ENCODE data around the gene NR6A1. TPM values are rescaled to one million over a fixed set of nuclear protein-coding genes. Genes with fewer than 3 reads are reported as not detected.

Gene NR6A1
- total RNA-seq, 2 donors from 2014 or later: 0.71 to 4.6 TPM

- Histone ChIP-seq H3K9me3 (no peaks in the 10 kb centered on the region), H3K27me3 (replicated peaks; ENCODE audit: insufficient read depth) (no peaks in the 10 kb centered on the region), H3K4me3 (no peak overlapping the region), H3K27ac (no peak overlapping the region), H3K4me1 (ENCODE audit: control insufficient read depth in 1 of 2, low read depth in 2 of 2) (no peaks in the 10 kb centered on the region), H3K36me3 (no peaks in the 10 kb centered on the region)
- ATAC-seq (ENCODE audit: insufficient number of reproducible peaks, low FRiP score, low read depth): no peak
- TF ChIP-seq CTCF (IDR thresholded peaks at IDR 0.05): no peak
- DNase-seq (ENCODE audit: low spot score): no peak
Observed at GRCh38 chr9:124478354-124478753, 292.8 kb downstream of the NR6A1 start.

- no peak for DNase-seq (ENCODE audit: low spot score)
- Histone ChIP-seq H3K27me3 (replicated peaks; ENCODE audit: insufficient read depth) (no peaks in the 10 kb centered on the region), H3K36me3 (no peaks in the 10 kb centered on the region), H3K4me3 (no peak overlapping the region), H3K27ac (no peak overlapping the region), H3K9me3 (no peaks in the 10 kb centered on the region), H3K4me1 (ENCODE audit: control insufficient read depth in 1 of 2, low read depth in 2 of 2) (no peaks in the 10 kb centered on the region)
- ATAC-seq (ENCODE audit: insufficient number of reproducible peaks, low FRiP score, low read depth): no peak
- no peak for TF ChIP-seq CTCF (IDR thresholded peaks at IDR 0.05)
Observed at GRCh38 chr9:124477648-124478285, 293.3 kb downstream of the NR6A1 start.

GRCh38 chr9:124477211-124477647, 293.9 kb downstream of the NR6A1 start:
- no peak for ATAC-seq (ENCODE audit: insufficient number of reproducible peaks, low FRiP score, low read depth)
- Histone ChIP-seq H3K27me3 (replicated peaks; ENCODE audit: insufficient read depth) (no peaks in the 10 kb centered on the region), H3K4me1 (ENCODE audit: control insufficient read depth in 1 of 2, low read depth in 2 of 2) (no peaks in the 10 kb centered on the region)

GRCh38 chr9:124475868-124476690, 295.0 kb downstream of the NR6A1 start:
- TF ChIP-seq CTCF (IDR thresholded peaks at IDR 0.05): no peak
- ATAC-seq (ENCODE audit: insufficient number of reproducible peaks, low FRiP score, low read depth): no peak
- no peak for DNase-seq (ENCODE audit: low spot score)
- H3K27me3 ChIP-seq (replicated peaks; ENCODE audit: insufficient read depth): no peaks in the 10 kb centered on the region
- no peak overlapping the region for H3K4me3 ChIP-seq
- H3K36me3 ChIP-seq: no peaks in the 10 kb centered on the region
- no peaks in the 10 kb centered on the region for H3K4me1 ChIP-seq (ENCODE audit: control insufficient read depth in 1 of 2, low read depth in 2 of 2)
- H3K27ac ChIP-seq: no peak overlapping the region
- H3K9me3 ChIP-seq: no peaks in the 10 kb centered on the region

More at GRCh38 chr9:124477211-124477647, 293.9 kb downstream of the NR6A1 start:
- no peaks in the 10 kb centered on the region for H3K36me3 ChIP-seq
- TF ChIP-seq CTCF (IDR thresholded peaks at IDR 0.05): no peak
- H3K27ac ChIP-seq: no peak overlapping the region
- DNase-seq (ENCODE audit: low spot score): no peak
- H3K4me3 ChIP-seq: no peak overlapping the region
- H3K9me3 ChIP-seq: no peaks in the 10 kb centered on the region

- no peaks in the 10 kb centered on the region for H3K4me1 ChIP-seq (ENCODE audit: control insufficient read depth in 1 of 2, low read depth in 2 of 2)
- no peaks in the 10 kb centered on the region for H3K36me3 ChIP-seq
- ATAC-seq (ENCODE audit: insufficient number of reproducible peaks, low FRiP score, low read depth) (no peak), DNase-seq (ENCODE audit: low spot score) (no peak)
- H3K27ac ChIP-seq: no peak overlapping the region
- no peak overlapping the region for H3K4me3 ChIP-seq
- no peaks in the 10 kb centered on the region for H3K27me3 ChIP-seq (replicated peaks; ENCODE audit: insufficient read depth)
- no peaks in the 10 kb centered on the region for H3K9me3 ChIP-seq
- no peak for TF ChIP-seq CTCF (IDR thresholded peaks at IDR 0.05)
Observed at GRCh38 chr9:124475158-124475867, 295.8 kb downstream of the NR6A1 start.

Measured in thoracic aorta (tissue), 2 donors.